Measurements from ENCODE around the gene BMP6.

Gene BMP6

GRCh38 chr6:7846966-7847818, 121.3 kb downstream of the BMP6 start:
- TF ChIP-seq CTCF (IDR thresholded peaks at IDR 0.05; ENCODE audit: low read depth, low read length) (no peak), EZH2phosphoT487 (IDR thresholded peaks at IDR 0.05; ENCODE audit: low read depth) (no peak)
- no peak overlapping the region for H3K27ac ChIP-seq (ENCODE audit: low read length)
- no peak overlapping the region for H3K4me3 ChIP-seq (ENCODE audit: low read length)
- no peak overlapping the region for H2AFZ ChIP-seq (ENCODE audit: low read depth, low read length)
- H3K9ac ChIP-seq (ENCODE audit: low read length), result no peak overlapping the region
- H3K36me3 ChIP-seq (replicated peaks; ENCODE audit: low read depth, low read length), result no peaks in the 10 kb centered on the region
- H3K27me3 ChIP-seq (ENCODE audit: low read depth, low read length), result no peaks in the 10 kb centered on the region
- no peaks in the 10 kb centered on the region; the same call in 1 of the 2 replicates for H3K9me3 ChIP-seq (ENCODE audit: insufficient read depth, low read length)
- H3K4me1 ChIP-seq (ENCODE audit: low read length), result no peaks in the 10 kb centered on the region
- H3K4me2 ChIP-seq (ENCODE audit: low read length), result no peak overlapping the region
- H4K20me1 ChIP-seq (ENCODE audit: insufficient read depth, low read length), result no peaks in the 10 kb centered on the region
- H3K79me2 ChIP-seq (ENCODE audit: low read length), result no peaks in the 10 kb centered on the region

GRCh38 chr6:7848229-7848628, 122.3 kb downstream of the BMP6 start:
- TF ChIP-seq CTCF (IDR thresholded peaks at IDR 0.05; ENCODE audit: low read depth, low read length) (no peak), EZH2phosphoT487 (IDR thresholded peaks at IDR 0.05; ENCODE audit: low read depth) (no peak)
- H4K20me1 ChIP-seq (ENCODE audit: insufficient read depth, low read length), result no peaks in the 10 kb centered on the region
- no peak overlapping the region for H3K4me3 ChIP-seq (ENCODE audit: low read length)
- H3K27ac ChIP-seq (ENCODE audit: low read length), result no peak overlapping the region
- H3K4me2 ChIP-seq (ENCODE audit: low read length), result no peak overlapping the region
- no peaks in the 10 kb centered on the region for H3K4me1 ChIP-seq (ENCODE audit: low read length)
- H3K27me3 ChIP-seq (ENCODE audit: low read depth, low read length), result no peaks in the 10 kb centered on the region
- H3K9me3 ChIP-seq (ENCODE audit: insufficient read depth, low read length), result no peaks in the 10 kb centered on the region; the same call in 1 of the 2 replicates
- H2AFZ ChIP-seq (ENCODE audit: low read depth, low read length), result no peak overlapping the region
- H3K36me3 ChIP-seq (replicated peaks; ENCODE audit: low read depth, low read length), result no peaks in the 10 kb centered on the region
- no peaks in the 10 kb centered on the region for H3K79me2 ChIP-seq (ENCODE audit: low read length)
- H3K9ac ChIP-seq (ENCODE audit: low read length), result no peak overlapping the region

- Histone ChIP-seq H3K27ac (ENCODE audit: low read length) (no peak overlapping the region), H3K9me3 (ENCODE audit: insufficient read depth, low read length) (no peaks in the 10 kb centered on the region; the same call in 1 of the 2 replicates), H3K4me1 (ENCODE audit: low read length) (no peaks in the 10 kb centered on the region), H3K4me2 (ENCODE audit: low read length) (no peak overlapping the region), H3K27me3 (ENCODE audit: low read depth, low read length) (no peaks in the 10 kb centered on the region), H3K4me3 (ENCODE audit: low read length) (no peak overlapping the region), H3K36me3 (replicated peaks; ENCODE audit: low read depth, low read length) (no peaks in the 10 kb centered on the region), H3K9ac (ENCODE audit: low read length) (no peak overlapping the region), H2AFZ (ENCODE audit: low read depth, low read length) (no peak overlapping the region), H4K20me1 (ENCODE audit: insufficient read depth, low read length) (no peaks in the 10 kb centered on the region), H3K79me2 (ENCODE audit: low read length) (no peaks in the 10 kb centered on the region)
- TF ChIP-seq EZH2phosphoT487 (IDR thresholded peaks at IDR 0.05; ENCODE audit: low read depth) (no peak), CTCF (IDR thresholded peaks at IDR 0.05; ENCODE audit: low read depth, low read length) (no peak)
These were observed 125.9 kb downstream of the BMP6 start for GRCh38 chr6:7851780-7852179.

- no peak overlapping the region for H3K27ac ChIP-seq (ENCODE audit: low read length)
- H3K36me3 ChIP-seq (replicated peaks; ENCODE audit: low read depth, low read length), result no peaks in the 10 kb centered on the region
- H4K20me1 ChIP-seq (ENCODE audit: insufficient read depth, low read length), result no peaks in the 10 kb centered on the region
- no peak overlapping the region for H3K4me3 ChIP-seq (ENCODE audit: low read length)
- H3K4me2 ChIP-seq (ENCODE audit: low read length), result no peak overlapping the region
- H3K27me3 ChIP-seq (ENCODE audit: low read depth, low read length), result no peaks in the 10 kb centered on the region
- H2AFZ ChIP-seq (ENCODE audit: low read depth, low read length), result no peak overlapping the region
- H3K79me2 ChIP-seq (ENCODE audit: low read length), result no peaks in the 10 kb centered on the region
- H3K9ac ChIP-seq (ENCODE audit: low read length), result no peak overlapping the region
- H3K4me1 ChIP-seq (ENCODE audit: low read length), result no peaks in the 10 kb centered on the region
- H3K9me3 ChIP-seq (ENCODE audit: insufficient read depth, low read length), result no peaks in the 10 kb centered on the region
- TF ChIP-seq EZH2phosphoT487 (IDR thresholded peaks at IDR 0.05; ENCODE audit: low read depth) (no peak), CTCF (IDR thresholded peaks at IDR 0.05; ENCODE audit: low read depth, low read length) (no peak)
These were observed 133.7 kb downstream of the BMP6 start for GRCh38 chr6:7859591-7859990.

Data from OCI-LY3 (cell line).